ENCODE results near the gene SETDB1.
"Not testable (repeated sequence)": the region's sequence is repeated elsewhere in the genome, so short reads cannot be mapped to it uniquely, and the experiment has no call there.

The SETDB1 gene

DNA sequence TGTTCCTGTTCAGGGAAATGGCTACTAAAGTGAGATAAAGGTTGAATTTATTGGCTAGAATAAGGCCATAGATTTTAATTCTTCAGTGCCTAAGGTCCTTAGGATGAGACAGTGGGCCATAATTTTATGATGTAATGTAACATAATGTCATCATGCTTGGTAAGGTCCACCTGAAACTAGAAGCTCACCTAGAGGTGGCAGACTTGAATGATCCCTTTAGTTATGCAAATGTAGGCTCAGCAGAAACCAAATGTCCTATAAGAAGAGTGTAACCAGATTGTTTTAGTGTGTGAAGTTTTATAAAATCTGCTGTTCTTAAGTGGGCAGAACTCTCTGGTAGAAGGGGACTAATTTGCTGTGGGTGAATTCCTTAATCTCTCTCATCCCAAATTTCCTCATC lies 13.5 kb upstream of the SETDB1 start:
- no peak overlapping the region for H3K4me3 ChIP-seq (ENCODE audit: low read depth, low read length)

GRCh38 chr1:150917387-150917786 lies 8.8 kb upstream of the SETDB1 start:
- H3K4me3 ChIP-seq (ENCODE audit: low read depth, low read length): no peak overlapping the region
- TF ChIP-seq, protein P1, sequence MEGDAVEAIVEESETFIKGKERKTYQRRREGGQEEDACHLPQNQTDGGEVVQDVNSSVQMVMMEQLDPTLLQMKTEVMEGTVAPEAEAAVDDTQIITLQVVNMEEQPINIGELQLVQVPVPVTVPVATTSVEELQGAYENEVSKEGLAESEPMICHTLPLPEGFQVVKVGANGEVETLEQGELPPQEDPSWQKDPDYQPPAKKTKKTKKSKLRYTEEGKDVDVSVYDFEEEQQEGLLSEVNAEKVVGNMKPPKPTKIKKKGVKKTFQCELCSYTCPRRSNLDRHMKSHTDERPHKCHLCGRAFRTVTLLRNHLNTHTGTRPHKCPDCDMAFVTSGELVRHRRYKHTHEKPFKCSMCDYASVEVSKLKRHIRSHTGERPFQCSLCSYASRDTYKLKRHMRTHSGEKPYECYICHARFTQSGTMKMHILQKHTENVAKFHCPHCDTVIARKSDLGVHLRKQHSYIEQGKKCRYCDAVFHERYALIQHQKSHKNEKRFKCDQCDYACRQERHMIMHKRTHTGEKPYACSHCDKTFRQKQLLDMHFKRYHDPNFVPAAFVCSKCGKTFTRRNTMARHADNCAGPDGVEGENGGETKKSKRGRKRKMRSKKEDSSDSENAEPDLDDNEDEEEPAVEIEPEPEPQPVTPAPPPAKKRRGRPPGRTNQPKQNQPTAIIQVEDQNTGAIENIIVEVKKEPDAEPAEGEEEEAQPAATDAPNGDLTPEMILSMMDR (IDR thresholded peaks at IDR 0.05; ENCODE audit: borderline replicate concordance, insufficient read depth, low read depth, low read length): no peak

More for the DNA sequence above, 13.5 kb upstream of the SETDB1 start:
- TF ChIP-seq, protein P1 (IDR thresholded peaks at IDR 0.05; ENCODE audit: borderline replicate concordance, insufficient read depth, low read depth, low read length): no peak

DNA sequence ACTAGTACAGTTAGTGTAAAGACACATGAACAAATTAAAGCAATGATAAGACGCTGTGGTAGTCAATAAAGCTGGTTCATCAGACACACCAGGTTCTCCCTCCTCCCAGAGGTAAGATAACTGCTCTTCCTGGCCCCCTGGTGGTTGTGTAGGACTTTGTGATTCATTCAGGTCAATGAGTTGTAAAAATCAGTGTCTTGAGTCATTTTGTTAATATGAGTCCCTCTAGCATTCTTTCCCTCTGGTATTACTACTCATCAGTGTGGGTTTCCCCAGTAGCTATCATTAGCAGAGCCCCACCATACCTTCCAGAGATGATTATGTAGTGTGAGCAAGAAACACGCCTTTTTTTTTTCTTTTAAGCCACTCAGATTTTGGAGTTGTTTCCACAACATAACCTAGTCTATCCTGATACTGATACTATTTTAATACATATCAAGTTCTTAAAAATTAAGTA lies 3.6 kb upstream of the SETDB1 start:
- TF ChIP-seq, protein P1 (IDR thresholded peaks at IDR 0.05; ENCODE audit: borderline replicate concordance, insufficient read depth, low read depth, low read length): peak; percentile 75

GRCh38 chr1:150925080-150925479 lies 1.1 kb upstream of the SETDB1 start:
- TF ChIP-seq, protein P1 (IDR thresholded peaks at IDR 0.05; ENCODE audit: borderline replicate concordance, insufficient read depth, low read depth, low read length): no peak
- H3K4me3 ChIP-seq (ENCODE audit: low read depth, low read length): no peak overlapping the region

More for the DNA sequence above, 3.6 kb upstream of the SETDB1 start:
- H3K4me3 ChIP-seq (ENCODE audit: low read depth, low read length): no peak overlapping the region

DNA sequence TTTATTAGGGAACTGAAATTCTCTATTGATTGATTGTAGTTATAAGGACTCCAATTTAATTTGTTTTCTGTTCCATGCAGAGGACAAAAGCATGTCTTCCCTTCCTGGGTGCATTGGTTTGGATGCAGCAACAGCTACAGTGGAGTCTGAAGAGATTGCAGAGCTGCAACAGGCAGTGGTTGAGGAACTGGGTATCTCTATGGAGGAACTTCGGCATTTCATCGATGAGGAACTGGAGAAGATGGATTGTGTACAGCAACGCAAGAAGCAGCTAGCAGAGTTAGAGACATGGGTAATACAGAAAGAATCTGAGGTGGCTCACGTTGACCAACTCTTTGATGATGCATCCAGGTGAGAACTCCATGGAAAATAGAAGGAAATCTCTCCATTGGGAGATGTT lies 1.5 kb downstream of the SETDB1 start:
- H3K4me3 ChIP-seq (ENCODE audit: low read depth, low read length): no peak overlapping the region
- TF ChIP-seq, protein P1 (IDR thresholded peaks at IDR 0.05; ENCODE audit: borderline replicate concordance, insufficient read depth, low read depth, low read length): no peak

DNA sequence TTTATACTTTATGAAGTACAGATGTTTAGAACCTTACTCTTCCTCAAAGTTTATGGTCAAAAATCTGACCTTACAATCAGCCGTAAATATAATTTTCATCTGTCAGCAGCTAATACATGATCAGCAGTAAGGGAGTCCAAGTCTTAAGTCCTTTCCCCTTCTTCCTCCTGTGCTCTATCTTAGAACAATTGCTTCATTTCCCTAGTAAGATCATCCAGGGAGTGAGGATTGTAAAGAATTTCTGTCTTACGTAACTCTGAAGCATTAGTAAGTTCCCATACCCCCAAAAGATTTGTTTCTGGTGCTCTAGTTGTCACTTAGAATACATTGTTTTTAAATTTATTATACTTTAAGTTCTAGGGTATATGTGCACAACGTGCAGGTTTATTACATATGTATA lies 2.1 kb downstream of the SETDB1 start:
- H3K4me3 ChIP-seq (ENCODE audit: low read depth, low read length): no peak overlapping the region
- TF ChIP-seq, protein P1 (IDR thresholded peaks at IDR 0.05; ENCODE audit: borderline replicate concordance, insufficient read depth, low read depth, low read length): no peak

- not testable (repeated sequence) for H3K4me3 ChIP-seq (ENCODE audit: low read depth, low read length)
These were observed 2.6 kb downstream of the SETDB1 start for GRCh38 chr1:150928775-150929174.

DNA sequence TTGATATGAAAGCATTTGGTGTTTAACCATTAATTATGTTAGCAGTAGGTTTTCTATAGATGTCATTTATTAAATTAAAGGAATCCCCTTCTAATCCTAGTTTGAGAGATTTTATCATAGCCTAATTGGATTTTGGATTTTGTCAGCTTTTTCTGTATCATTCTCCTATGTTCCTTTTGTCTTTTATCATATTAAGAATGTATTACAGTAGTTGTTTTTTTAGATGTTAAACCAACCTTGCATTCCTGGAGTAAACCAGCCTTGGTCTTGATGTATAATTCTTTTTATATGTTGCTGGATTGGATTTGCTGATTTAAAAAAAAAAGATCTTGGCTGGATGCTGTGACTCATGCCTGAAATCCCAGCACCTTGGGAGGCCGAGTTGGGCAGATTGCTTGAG lies 5.6 kb downstream of the SETDB1 start:
- H3K4me3 ChIP-seq (ENCODE audit: low read depth, low read length): no peak overlapping the region
- TF ChIP-seq, protein P1 (IDR thresholded peaks at IDR 0.05; ENCODE audit: borderline replicate concordance, insufficient read depth, low read depth, low read length): no peak
